Fibroblast of lung (primary cell): ENCODE data around the gene PXDC1.

Source experiments
- CTCF ChIP-seq, 2 donors: IDR thresholded peaks in 1 of 2; conservative IDR thresholded peaks in 1 of 2; 1 replicate in 1 of 2; 2 replicates in 1 of 2; pipeline ENCODE4 v1.5.1; 2011 to 2012; ENCODE audit warnings: low read length in 2 of 2, control low read depth in 1 of 2, inconsistent platforms in 1 of 2, low read depth in 1 of 2, mild to moderate bottlenecking in 1 of 2
- EZH2 ChIP-seq: IDR thresholded peaks from 2 replicates; pipeline ENCODE4 v1.5.1; 2012; ENCODE audit warnings: low read length, control low read depth, mild to moderate bottlenecking; ENCODE audit errors: missing control alignments

- TF ChIP-seq EZH2: no peak
- TF ChIP-seq CTCF (conservative IDR thresholded peaks at IDR 0.05 in 1 of 2, IDR thresholded peaks at IDR 0.05 in 1 of 2; ENCODE audit: low read depth in 1 of 2, low read length in 2 of 2): no peak
Observed at GRCh38 chr6:3693831-3694230, 57.7 kb downstream of the PXDC1 start.
